B cell (primary cell): ENCODE data around the gene NR4A1. TPM values are rescaled to one million over a fixed set of nuclear protein-coding genes. Genes with fewer than 3 reads are reported as not detected.

Experiments
- ATAC-seq: fragments of 200-7000 bp; cut with Tn5 transposase; one replicate; pipeline ENCODE4 v1.10.0; 2021; ENCODE audit warnings: low read depth, mild to moderate bottlenecking, moderate number of reproducible peaks, moderate library complexity
- CTCF ChIA-PET: fragments of 350-600 bp; sonication (Branson Sonifier 250); formaldehyde crosslinking; loops from one replicate; lab custom pipeline; 2021; ENCODE audit warnings: antibody characterized with exemption, inconsistent platforms; lab: Charles Lee
- POLR2A ChIA-PET: fragments of 350-600 bp; sonication (Branson Sonifier 250); formaldehyde crosslinking; loops from one replicate; lab custom pipeline; 2021; ENCODE audit warnings: antibody characterized with exemption; lab: Charles Lee
- DNase-seq: peaks from one replicate; pipeline ENCODE4 v3.0.0; 2013
- H2AFZ ChIP-seq: 2 replicates; pipeline ENCODE4 v1.6.1; 2012; ENCODE audit warnings: mild to moderate bottlenecking, low read depth, low read length; ENCODE audit not compliant: insufficient read depth, poor library complexity, severe bottlenecking
- H3K27ac ChIP-seq, 2 donors: 1 replicate in 1 of 2; 2 replicates in 1 of 2; pipeline ENCODE4 v1.5.1; 2012 to 2013; ENCODE audit warnings: low read length in 2 of 2, mild to moderate bottlenecking in 2 of 2, moderate library complexity in 1 of 2
- H3K27me3 ChIP-seq, 4 experiments: fragments of 200-600 bp in 1 of 4; sonication (generic) in 1 of 4; replicated peaks in 1 of 4; 1 replicate in 2 of 4; 2 replicates in 2 of 4; pipeline versions ENCODE4 v1.6.1 to v1.7.0; 2013 to 2016; ENCODE audit warnings: low read length in 3 of 4, mild to moderate bottlenecking in 2 of 4, mixed read lengths in 1 of 4, moderate library complexity in 1 of 4; ENCODE audit not compliant: insufficient read depth in 4 of 4, control insufficient read depth in 3 of 4; ENCODE audit errors: control extremely low read depth in 1 of 4
- H3K36me3 ChIP-seq, 2 experiments: replicated peaks in 1 of 2; 1 replicate in 1 of 2; 2 replicates in 1 of 2; pipeline versions ENCODE4 v1.6.1 to v1.7.1; 2013; ENCODE audit warnings: low read length in 1 of 2; ENCODE audit not compliant: insufficient read depth in 2 of 2, control insufficient read depth in 1 of 2; ENCODE audit errors: control extremely low read depth in 1 of 2, extremely low read depth in 1 of 2
- H3K4me1 ChIP-seq, 2 donors: fragments of 200-600 bp in 1 of 2; sonication (generic) in 1 of 2; 1 replicate in 1 of 2; 2 replicates in 1 of 2; pipeline versions ENCODE4 v1.5.1 to v1.6.1; 2013 to 2017; ENCODE audit warnings: low read length in 2 of 2; ENCODE audit not compliant: control insufficient read depth in 2 of 2, insufficient read depth in 2 of 2
- H3K4me2 ChIP-seq: replicated peaks from 2 replicates; pipeline ENCODE3; 2012; ENCODE audit warnings: mild to moderate bottlenecking, low read depth, low read length; ENCODE audit not compliant: poor library complexity, severe bottlenecking
- H3K4me3 ChIP-seq, 5 experiments: fragments of 200-600 bp in 1 of 5; sonication (generic) in 1 of 5; 1 replicate in 3 of 5; 2 replicates in 2 of 5; pipeline versions ENCODE4 v1.5.1 to v1.7.0; 2011 to 2016; ENCODE audit warnings: low read length in 4 of 5, mild to moderate bottlenecking in 4 of 5, low read depth in 2 of 5, control low read depth in 1 of 5, moderate library complexity in 1 of 5; ENCODE audit not compliant: insufficient read depth in 1 of 5; ENCODE audit errors: control extremely low read depth in 1 of 5, extremely low read depth in 1 of 5
- H3K79me2 ChIP-seq: fragments of 200-600 bp; sonication (generic); one replicate; pipeline ENCODE4 v1.6.0; 2016; ENCODE audit warnings: low read length; ENCODE audit not compliant: control insufficient read depth, insufficient read depth
- H3K9ac ChIP-seq: fragments of 200-600 bp; sonication (generic); 2 replicates; pipeline ENCODE4 v1.6.1; 2017; ENCODE audit warnings: mild to moderate bottlenecking, low read length, moderate library complexity
- H3K9me3 ChIP-seq, 3 donors: one replicate each; pipeline versions ENCODE4 v1.6.1 to v1.7.1; 2013; ENCODE audit warnings: low read length in 2 of 3; ENCODE audit not compliant: control insufficient read depth in 2 of 3, insufficient read depth in 1 of 3; ENCODE audit errors: control extremely low read depth in 1 of 3
- H4K20me1 ChIP-seq: 2 replicates; pipeline ENCODE4 v1.6.0; 2012; ENCODE audit warnings: mild to moderate bottlenecking, low read length; ENCODE audit not compliant: insufficient read depth, control insufficient read depth, poor library complexity, severe bottlenecking
- H3K27ac Mint-ChIP-seq: one replicate; pipeline ENCODE4 v1.8.0; 2021; ENCODE audit warnings: mixed read lengths
- H3K27me3 Mint-ChIP-seq: one replicate; pipeline ENCODE4 v1.8.0; 2021; ENCODE audit warnings: mixed read lengths
- H3K4me1 Mint-ChIP-seq: one replicate; pipeline ENCODE4 v1.8.0; 2021; ENCODE audit warnings: mixed read lengths
- H3K4me3 Mint-ChIP-seq: one replicate; pipeline ENCODE4 v1.8.0; 2021; ENCODE audit warnings: mixed read lengths
- H3K9me3 Mint-ChIP-seq: one replicate; pipeline ENCODE4 v1.8.0; 2022; ENCODE audit warnings: mixed read lengths; ENCODE audit not compliant: insufficient read depth
- EZH2 ChIP-seq: IDR thresholded peaks from 2 replicates; pipeline ENCODE4 v1.6.1; 2012; ENCODE audit warnings: borderline replicate concordance, low read depth, mild to moderate bottlenecking, moderate library complexity, low read length; ENCODE audit not compliant: insufficient read depth, poor library complexity, severe bottlenecking
- WGBS: methylation state at CpG from one replicate; pipeline ENCODE4 v1.1.5; 2013; ENCODE audit warnings: missing lambda C conversion rate; ENCODE audit not compliant: insufficient coverage; 5-methylcytosine and 5-hydroxymethylcytosine counted together
- intact Hi-C: fragments of 100-400 bp; cut with micrococcal nuclease; formaldehyde crosslinking; loops from one replicate; pipeline ENCODE4 v1.10.0; 2022
- polyA plus RNA-seq: library from polyadenylated mRNA; depleted of rRNA; stranded (reverse); fragments of >200 nt; gene quantifications from 2 replicates; pipeline ENCODE4 v1.2.3, GENCODE V29; 2012
- total RNA-seq, 2 donors: library from RNA; stranded (reverse); fragments of 120-200 nt in 1 of 2; gene quantifications; 1 replicate in 1 of 2; 2 replicates in 1 of 2; pipeline versions ENCODE4 v1.2.3 to v1.2.4, GENCODE V29; 2013 to 2022
- TF ChIP-seq, protein P1 (sequence below): fragments of 200-600 bp; IDR thresholded peaks from one replicate; pipeline ENCODE4 v1.8.0; 2022; ENCODE audit warnings: antibody characterized with exemption, mild to moderate bottlenecking

Gene NR4A1
- total and polyA plus RNA-seq, 2 donors (not counting 1 experiment from before 2014, with no cell fraction given) = 43.2 to 470 TPM

- Histone ChIP-seq H3K9ac (no peak overlapping the region), H3K4me1 (no peaks in the 10 kb centered on the region), H3K79me2 (no peaks in the 10 kb centered on the region), H3K36me3 (peaks cover 0 to 9% of the 10 kb centered on the region in 2 experiments), H2AFZ (no peak overlapping the region), H4K20me1 (no peaks in the 10 kb centered on the region), H3K27me3 (peaks cover 0 to 5% (median 0%) of the 10 kb centered on the region in 4 experiments), H3K4me3 (no peak overlapping the region), H3K27ac (no peak overlapping the region), H3K4me2 (no peak overlapping the region), H3K9me3 (no peaks in the 10 kb centered on the region)
- no peak for TF ChIP-seq EZH2
- TF ChIP-seq, protein P1, sequence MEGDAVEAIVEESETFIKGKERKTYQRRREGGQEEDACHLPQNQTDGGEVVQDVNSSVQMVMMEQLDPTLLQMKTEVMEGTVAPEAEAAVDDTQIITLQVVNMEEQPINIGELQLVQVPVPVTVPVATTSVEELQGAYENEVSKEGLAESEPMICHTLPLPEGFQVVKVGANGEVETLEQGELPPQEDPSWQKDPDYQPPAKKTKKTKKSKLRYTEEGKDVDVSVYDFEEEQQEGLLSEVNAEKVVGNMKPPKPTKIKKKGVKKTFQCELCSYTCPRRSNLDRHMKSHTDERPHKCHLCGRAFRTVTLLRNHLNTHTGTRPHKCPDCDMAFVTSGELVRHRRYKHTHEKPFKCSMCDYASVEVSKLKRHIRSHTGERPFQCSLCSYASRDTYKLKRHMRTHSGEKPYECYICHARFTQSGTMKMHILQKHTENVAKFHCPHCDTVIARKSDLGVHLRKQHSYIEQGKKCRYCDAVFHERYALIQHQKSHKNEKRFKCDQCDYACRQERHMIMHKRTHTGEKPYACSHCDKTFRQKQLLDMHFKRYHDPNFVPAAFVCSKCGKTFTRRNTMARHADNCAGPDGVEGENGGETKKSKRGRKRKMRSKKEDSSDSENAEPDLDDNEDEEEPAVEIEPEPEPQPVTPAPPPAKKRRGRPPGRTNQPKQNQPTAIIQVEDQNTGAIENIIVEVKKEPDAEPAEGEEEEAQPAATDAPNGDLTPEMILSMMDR = no peak
- no peak overlapping the region for H3K4me3 Mint-ChIP-seq
- ATAC-seq (no peak), DNase-seq (no peak)
- ChIA-PET POLR2A (no interaction called here), CTCF (interaction anchor here (34.6 kb wide), 1 partner anchor 30 kb away, joined by 1315 read pairs; no protein-coding TSS in a partner anchor)
- H3K27me3 Mint-ChIP-seq = peaks cover 7% of the 10 kb centered on the region
- intact Hi-C loops = no loop called here
- H3K4me1 Mint-ChIP-seq = no peaks in the 10 kb centered on the region
- WGBS = 95% methylated on average over 20 of the region's 20 CpGs
- no peaks in the 10 kb centered on the region for H3K9me3 Mint-ChIP-seq
- H3K27ac Mint-ChIP-seq = no peak overlapping the region
Measured at GRCh38 chr12:52063082-52063924, 12.1 kb downstream of the NR4A1 start.
